Urothelium cell line (cell line): ENCODE data around the gene MTM1.

ENCODE experiments used
- DNase-seq: peaks from one replicate; pipeline ENCODE4 v3.0.0; 2011; ENCODE audit warnings: low spot score, mixed read lengths
- FAIRE-seq: peaks from 2 replicates; lab custom pipeline; 2011; peaks lifted over from hg19 to GRCh38; lab: Jason Lieb, UNC

Gene MTM1

GRCh38 chrX:150701377-150701776 lies 133.0 kb downstream of the MTM1 start:
- FAIRE-seq, result no peak

GRCh38 chrX:150702966-150703694 lies 134.7 kb downstream of the MTM1 start:
- FAIRE-seq, result no peak
- DNase-seq, result no peak

More at GRCh38 chrX:150701377-150701776, 133.0 kb downstream of the MTM1 start:
- no peak for DNase-seq

GRCh38 chrX:150703695-150703974 lies 135.2 kb downstream of the MTM1 start:
- no peak for FAIRE-seq
- no peak for DNase-seq

GRCh38 chrX:150704030-150704613 lies 135.7 kb downstream of the MTM1 start:
- no peak for FAIRE-seq

GRCh38 chrX:150712619-150713018 lies 144.2 kb downstream of the MTM1 start:
- FAIRE-seq, result no peak
- no peak for DNase-seq

More at GRCh38 chrX:150704030-150704613, 135.7 kb downstream of the MTM1 start:
- no peak for DNase-seq

GRCh38 chrX:150715184-150715583 lies 146.8 kb downstream of the MTM1 start:
- FAIRE-seq (no peak), DNase-seq (no peak)

- DNase-seq, result no peak
- FAIRE-seq, result no peak
Observed at GRCh38 chrX:150719621-150720020, 151.2 kb downstream of the MTM1 start.
